Sigmoid colon (tissue), 7 donors: ENCODE measurements around the gene OTUB1. TPM values are rescaled to one million over a fixed set of nuclear protein-coding genes. Genes with fewer than 3 reads are reported as not detected.

Source experiments
- DNase-seq: peaks from one replicate; pipeline ENCODE4 v3.0.0-alpha.2; 2019
- H3K27ac ChIP-seq, 4 donors: fragments of 200-600 bp; sonication (generic); one replicate each; pipeline ENCODE4 v1.5.1; 2016 to 2019; ENCODE audit warnings: mild to moderate bottlenecking in 1 of 4
- H3K27me3 ChIP-seq, 3 donors: fragments of 200-600 bp; sonication (generic); one replicate each; pipeline ENCODE4 v1.5.1; 2019; ENCODE audit warnings: mild to moderate bottlenecking in 1 of 3
- H3K36me3 ChIP-seq, 4 donors: fragments of 200-600 bp; sonication (generic); one replicate each; pipeline ENCODE4 v1.5.1; 2016 to 2019
- H3K4me1 ChIP-seq, 4 donors: fragments of 200-600 bp; sonication (generic); one replicate each; pipeline ENCODE4 v1.5.1; 2017 to 2019
- H3K4me3 ChIP-seq, 4 donors: fragments of 200-600 bp; sonication (generic); one replicate each; pipeline ENCODE4 v1.5.1; 2017 to 2019; ENCODE audit warnings: mild to moderate bottlenecking in 2 of 4, moderate library complexity in 1 of 4
- H3K9me3 ChIP-seq, 4 donors: fragments of 200-600 bp in 3 of 4; sonication (generic) in 3 of 4; one replicate each; pipeline versions ENCODE4 v1.5.1 to v1.6.1; 2013 to 2019
- EP300 ChIP-seq, 4 donors: sonication (generic); formaldehyde crosslinking; IDR thresholded peaks; one replicate each; pipeline ENCODE4 v1.6.1; 2017; ENCODE audit warnings: antibody characterized with exemption in 4 of 4
- POLR2A ChIP-seq, 2 donors: fragments of 450-650 bp; IDR thresholded peaks; one replicate each; pipeline ENCODE4 v1.6.1; 2016; ENCODE audit warnings: antibody characterized with exemption in 2 of 2, mild to moderate bottlenecking in 2 of 2, moderate library complexity in 2 of 2
- POLR2AphosphoS5 ChIP-seq, 4 donors: sonication (generic); formaldehyde crosslinking; IDR thresholded peaks; one replicate each; pipeline ENCODE4 v1.6.1; 2017; ENCODE audit warnings: antibody characterized with exemption in 4 of 4
- WGBS, 2 donors: extraction: QIAGEN DNeasy Blood & Tissue Kit; methylation state at CpG; one replicate each; pipeline ENCODE4 v1.1.7; 2013; 5-methylcytosine and 5-hydroxymethylcytosine counted together
- intact Hi-C: fragments of 100-400 bp; cut with DNase I; formaldehyde crosslinking; loops from one replicate; pipeline ENCODE4 v1.15.1; 2023
- polyA plus RNA-seq, 3 donors: library from polyadenylated mRNA; stranded (reverse); fragments of 200-250 nt; gene quantifications; one replicate each; pipeline ENCODE4 v1.2.3, GENCODE V29; 2013
- total RNA-seq, 4 donors: library from RNA; depleted of rRNA; stranded (reverse); fragments of >200 nt; gene quantifications; one replicate each; pipeline ENCODE4 v1.1.0, GENCODE V29; 2016
- TF ChIP-seq, protein P1 (sequence below), 4 experiments: fragments of 450-650 bp in 3 of 4; fragments of 200-600 bp in 1 of 4; IDR thresholded peaks; one replicate each; pipeline ENCODE4 v1.5.1; 2016 to 2019; ENCODE audit warnings: antibody characterized with exemption in 4 of 4, mild to moderate bottlenecking in 3 of 4, moderate library complexity in 2 of 4
- donor health status: healthy with polysubstance abuse.
- donor health status: Bipolar disorder and iron deficiency.
- donor health status: healthy.

Gene OTUB1
- total and polyA plus RNA-seq, 7 donors: 44.8 to 96.4 (median 61.7) TPM

DNA sequence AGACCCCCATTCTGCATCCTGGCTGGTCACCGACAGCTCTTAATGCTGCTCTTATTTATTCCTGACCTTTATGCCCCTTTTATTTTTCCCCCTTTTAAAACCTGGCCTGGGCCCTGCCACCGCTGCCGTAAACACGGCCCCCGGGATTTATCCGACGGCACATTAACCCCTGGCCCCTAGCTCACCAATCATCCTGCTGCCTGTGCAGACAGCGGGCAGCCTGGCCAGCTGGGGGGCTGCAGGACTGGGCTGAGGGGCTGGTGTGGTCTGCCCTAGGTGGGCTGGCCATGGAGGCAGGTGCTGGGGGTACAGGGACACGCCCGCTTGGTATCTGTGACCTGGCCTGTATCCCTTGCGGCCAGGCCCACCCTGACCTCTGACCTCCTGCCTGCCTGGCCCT, 28.1 kb downstream of the OTUB1 start:
- Histone ChIP-seq H3K4me1 (no peaks in the 10 kb centered on the region), H3K36me3 (no peaks in the 10 kb centered on the region), H3K9me3 (no peaks in the 10 kb centered on the region), H3K4me3 (no peak overlapping the region), H3K27ac (no peak overlapping the region), H3K27me3 (no peaks in the 10 kb centered on the region)
- intact Hi-C loops: no loop called here
- WGBS, 2 donors: 87 to 95% methylated on average over 11 of the region's 11 CpGs
- TF ChIP-seq, protein P1, sequence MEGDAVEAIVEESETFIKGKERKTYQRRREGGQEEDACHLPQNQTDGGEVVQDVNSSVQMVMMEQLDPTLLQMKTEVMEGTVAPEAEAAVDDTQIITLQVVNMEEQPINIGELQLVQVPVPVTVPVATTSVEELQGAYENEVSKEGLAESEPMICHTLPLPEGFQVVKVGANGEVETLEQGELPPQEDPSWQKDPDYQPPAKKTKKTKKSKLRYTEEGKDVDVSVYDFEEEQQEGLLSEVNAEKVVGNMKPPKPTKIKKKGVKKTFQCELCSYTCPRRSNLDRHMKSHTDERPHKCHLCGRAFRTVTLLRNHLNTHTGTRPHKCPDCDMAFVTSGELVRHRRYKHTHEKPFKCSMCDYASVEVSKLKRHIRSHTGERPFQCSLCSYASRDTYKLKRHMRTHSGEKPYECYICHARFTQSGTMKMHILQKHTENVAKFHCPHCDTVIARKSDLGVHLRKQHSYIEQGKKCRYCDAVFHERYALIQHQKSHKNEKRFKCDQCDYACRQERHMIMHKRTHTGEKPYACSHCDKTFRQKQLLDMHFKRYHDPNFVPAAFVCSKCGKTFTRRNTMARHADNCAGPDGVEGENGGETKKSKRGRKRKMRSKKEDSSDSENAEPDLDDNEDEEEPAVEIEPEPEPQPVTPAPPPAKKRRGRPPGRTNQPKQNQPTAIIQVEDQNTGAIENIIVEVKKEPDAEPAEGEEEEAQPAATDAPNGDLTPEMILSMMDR (IDR thresholded peaks at IDR 0.05): no peak
- TF ChIP-seq POLR2A (IDR thresholded peaks at IDR 0.05) (no peak), EP300 (IDR thresholded peaks at IDR 0.05) (no peak), POLR2AphosphoS5 (IDR thresholded peaks at IDR 0.05) (no peak)
- DNase-seq: no peak

DNA sequence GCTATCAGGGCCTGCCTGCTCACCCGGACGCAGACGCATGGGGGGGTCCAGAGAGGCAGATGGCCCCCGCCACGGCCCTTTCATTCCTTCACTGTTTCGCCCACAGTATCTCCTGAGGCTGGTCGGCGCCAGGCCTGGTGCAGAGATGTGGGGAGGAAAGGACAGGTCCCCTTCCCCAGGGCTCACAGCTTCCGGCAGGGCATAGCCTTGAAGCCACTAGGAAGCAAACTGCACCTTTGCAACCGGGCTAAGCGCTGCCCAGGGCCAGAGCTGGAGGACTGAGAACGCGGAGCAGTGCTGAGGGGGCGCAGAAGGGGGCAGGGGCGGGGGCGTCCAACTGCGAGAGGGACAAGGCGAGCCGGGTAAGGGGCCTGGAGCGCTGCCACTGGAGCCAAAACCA, 29.3 kb downstream of the OTUB1 start:
- TF ChIP-seq POLR2AphosphoS5 (IDR thresholded peaks at IDR 0.05) (no peak), POLR2A (IDR thresholded peaks at IDR 0.05) (no peak), EP300 (IDR thresholded peaks at IDR 0.05) (no peak)
- TF ChIP-seq, protein P1 (IDR thresholded peaks at IDR 0.05): no peak
- no peaks in the 10 kb centered on the region for H3K4me1 ChIP-seq
- no peaks in the 10 kb centered on the region for H3K9me3 ChIP-seq
- no peak for DNase-seq
- intact Hi-C loops: no loop called here
- no peak overlapping the region for H3K4me3 ChIP-seq
- WGBS, 2 donors: 90 to 92% methylated on average over 20 of the region's 20 CpGs
- H3K27ac ChIP-seq: no peak overlapping the region
- no peaks in the 10 kb centered on the region for H3K36me3 ChIP-seq
- H3K27me3 ChIP-seq: no peaks in the 10 kb centered on the region

DNA sequence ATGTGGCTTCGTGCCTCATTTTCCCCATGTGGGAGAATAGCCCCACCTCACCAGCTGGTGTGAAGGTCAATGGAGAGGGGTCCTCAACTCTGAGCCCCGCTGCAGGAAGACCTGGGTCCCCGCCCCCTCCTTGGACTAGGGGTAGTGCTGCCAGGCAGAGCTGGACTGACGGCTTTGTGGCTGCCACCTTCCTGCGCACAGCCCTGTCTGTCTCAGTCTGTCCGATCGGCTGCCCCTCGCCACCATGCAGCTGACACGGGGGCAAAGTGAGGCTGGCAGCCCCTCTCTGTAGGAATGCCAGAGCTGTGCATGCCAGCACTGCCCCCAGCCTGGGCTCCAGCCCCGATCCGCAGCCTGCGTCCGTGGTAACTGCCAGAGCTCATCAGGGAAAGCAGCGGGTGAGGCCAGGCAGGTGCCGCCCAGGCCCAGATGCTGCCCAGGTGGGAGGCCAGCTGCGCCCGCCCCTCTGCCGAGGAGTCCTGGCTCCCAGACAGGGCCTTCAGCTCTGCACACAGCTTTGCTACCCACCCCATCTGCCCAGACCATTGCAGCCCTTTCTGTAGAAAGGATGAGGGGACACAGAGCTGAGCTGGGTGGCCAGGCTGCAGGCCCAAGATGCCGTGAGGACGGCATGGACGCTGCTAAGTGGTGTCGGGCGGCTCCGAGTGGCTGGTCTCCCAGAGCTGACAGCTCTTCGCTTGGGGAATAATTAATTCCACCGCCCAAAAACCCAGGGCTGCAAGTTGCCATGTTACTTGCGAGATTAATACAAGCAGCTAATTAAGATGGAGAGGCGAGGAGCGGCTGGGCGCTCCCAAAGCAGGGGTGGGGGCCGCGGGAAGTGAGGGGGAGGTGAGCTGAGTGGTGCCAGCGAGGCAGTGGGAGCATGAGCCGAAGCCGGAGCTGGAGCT, 30.0 kb downstream of the OTUB1 start:
- no peak for DNase-seq
- intact Hi-C loops: no loop called here
- no peak for TF ChIP-seq POLR2AphosphoS5 (IDR thresholded peaks at IDR 0.05)
- TF ChIP-seq POLR2A (IDR thresholded peaks at IDR 0.05): no peak
- TF ChIP-seq, protein P1 (IDR thresholded peaks at IDR 0.05): no peak
- Histone ChIP-seq H3K27ac (no peak overlapping the region), H3K4me1 (no peaks in the 10 kb centered on the region), H3K4me3 (no peak overlapping the region), H3K9me3 (no peaks in the 10 kb centered on the region), H3K27me3 (no peaks in the 10 kb centered on the region), H3K36me3 (no peaks in the 10 kb centered on the region)
- 93 to 94% methylated on average over 35 of the region's 35 CpGs for WGBS, 2 donors

DNA sequence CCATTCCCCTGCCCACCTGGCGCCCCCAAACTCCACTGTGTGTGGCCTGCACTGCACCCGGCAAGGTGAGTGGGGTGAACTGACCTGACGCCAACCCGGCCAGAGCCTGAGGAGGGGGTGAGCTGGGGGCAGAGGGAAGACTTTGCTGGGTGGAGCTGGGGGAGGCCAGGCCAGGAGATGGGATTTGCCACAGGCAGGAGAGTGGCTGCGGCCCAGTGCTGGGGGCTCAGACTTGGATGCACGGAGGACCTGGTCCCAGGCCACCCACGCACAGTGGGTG, 31.6 kb downstream of the OTUB1 start:
- intact Hi-C loops: no loop called here

More for the DNA sequence above, 31.6 kb downstream of the OTUB1 start:
- H3K36me3 ChIP-seq: no peaks in the 10 kb centered on the region
- no peak overlapping the region for H3K4me3 ChIP-seq
- TF ChIP-seq POLR2AphosphoS5 (IDR thresholded peaks at IDR 0.05): no peak
- TF ChIP-seq EP300 (IDR thresholded peaks at IDR 0.05): no peak
- TF ChIP-seq POLR2A (IDR thresholded peaks at IDR 0.05): no peak
- TF ChIP-seq, protein P1 (IDR thresholded peaks at IDR 0.05): no peak
- DNase-seq: no peak
- WGBS, 2 donors: 47 to 93% methylated on average over 7 of the region's 7 CpGs
- no peaks in the 10 kb centered on the region for H3K4me1 ChIP-seq
- H3K27me3 ChIP-seq: no peaks in the 10 kb centered on the region
- no peaks in the 10 kb centered on the region for H3K9me3 ChIP-seq
- no peak overlapping the region for H3K27ac ChIP-seq
